ENCODE data around the gene ADGRA1.

Gene ADGRA1

GRCh38 chr10:133039107-133039802, 48.5 kb upstream of the ADGRA1 start:
- ChIA-PET CTCF (no interaction called here), POLR2A (no interaction called here)
- Histone ChIP-seq H3K27ac (ENCODE audit: extremely low read depth, low read depth, low read length) (no peak overlapping the region), H3K4me1 (ENCODE audit: control insufficient read depth, insufficient read depth, low read length) (no peaks in the 10 kb centered on the region), H3K4me3 (ENCODE audit: low read depth, low read length) (no peak overlapping the region), H3K36me3 (ENCODE audit: control insufficient read depth in 2 of 2, insufficient read depth in 1 of 2, low read length in 2 of 2) (no peaks in the 10 kb centered on the region), H3K9me3 (ENCODE audit: control insufficient read depth, insufficient read depth, low read depth, low read length) (no peaks in the 10 kb centered on the region)
- no peak for TF ChIP-seq ZNF530 (tag by site-specific recombination; IDR thresholded peaks at IDR 0.05; ENCODE audit: low read depth)
- no peak for TF ChIP-seq ZNF580 (tag by site-specific recombination; IDR thresholded peaks at IDR 0.05)

GRCh38 chr10:133039803-133040165, 47.9 kb upstream of the ADGRA1 start:
- Histone ChIP-seq H3K9me3 (ENCODE audit: control insufficient read depth, insufficient read depth, low read depth, low read length) (no peaks in the 10 kb centered on the region), H3K4me1 (ENCODE audit: control insufficient read depth, insufficient read depth, low read length) (no peaks in the 10 kb centered on the region), H3K27ac (ENCODE audit: extremely low read depth, low read depth, low read length) (no peak overlapping the region), H3K36me3 (ENCODE audit: control insufficient read depth in 2 of 2, insufficient read depth in 1 of 2, low read length in 2 of 2) (no peaks in the 10 kb centered on the region), H3K4me3 (ENCODE audit: low read depth, low read length) (no peak overlapping the region)
- POLR2A ChIA-PET, result no interaction called here
- CTCF ChIA-PET, result no interaction called here
- TF ChIP-seq HOXA7 (CRISPR knock-in tag; IDR thresholded peaks at IDR 0.05; ENCODE audit: borderline replicate concordance), result no peak
- TF ChIP-seq ZSCAN23 (tag by site-specific recombination; IDR thresholded peaks at IDR 0.05), result no peak
- no peak for TF ChIP-seq ZNF362 (tag by site-specific recombination; IDR thresholded peaks at IDR 0.05)
- TF ChIP-seq ZNF610 (tag by site-specific recombination; IDR thresholded peaks at IDR 0.05; ENCODE audit: borderline replicate concordance), result no peak
- no peak for TF ChIP-seq ZNF48 (tag by site-specific recombination; IDR thresholded peaks at IDR 0.05)
- TF ChIP-seq ZIC2 (tag by site-specific recombination; IDR thresholded peaks at IDR 0.05), result no peak
- TF ChIP-seq ZNF473 (tag by site-specific recombination; IDR thresholded peaks at IDR 0.05), result no peak

GRCh38 chr10:133040198-133040597, 47.5 kb upstream of the ADGRA1 start:
- TF ChIP-seq ZNF555 (tag by site-specific recombination; conservative IDR thresholded peaks at IDR 0.05) (no peak), ZNF239 (tag by site-specific recombination; IDR thresholded peaks at IDR 0.05) (no peak), ZNF629 (tag by site-specific recombination; IDR thresholded peaks at IDR 0.05) (no peak), ZNF362 (tag by site-specific recombination; IDR thresholded peaks at IDR 0.05) (no peak)
- Histone ChIP-seq H3K4me1 (ENCODE audit: control insufficient read depth, insufficient read depth, low read length) (no peaks in the 10 kb centered on the region), H3K4me3 (ENCODE audit: low read depth, low read length) (no peak overlapping the region), H3K36me3 (ENCODE audit: control insufficient read depth in 2 of 2, insufficient read depth in 1 of 2, low read length in 2 of 2) (no peaks in the 10 kb centered on the region), H3K9me3 (ENCODE audit: control insufficient read depth, insufficient read depth, low read depth, low read length) (no peaks in the 10 kb centered on the region), H3K27ac (ENCODE audit: extremely low read depth, low read depth, low read length) (no peak overlapping the region)
- ChIA-PET POLR2A (no interaction called here), CTCF (no interaction called here)

- no peaks in the 10 kb centered on the region for H3K4me1 ChIP-seq (ENCODE audit: control insufficient read depth, insufficient read depth, low read length)
- H3K27ac ChIP-seq (ENCODE audit: extremely low read depth, low read depth, low read length), result no peak overlapping the region
- H3K4me3 ChIP-seq (ENCODE audit: low read depth, low read length), result no peak overlapping the region
- H3K36me3 ChIP-seq (ENCODE audit: control insufficient read depth in 2 of 2, insufficient read depth in 1 of 2, low read length in 2 of 2), result no peaks in the 10 kb centered on the region
- ChIA-PET POLR2A (no interaction called here), CTCF (no interaction called here)
- H3K9me3 ChIP-seq (ENCODE audit: control insufficient read depth, insufficient read depth, low read depth, low read length), result no peaks in the 10 kb centered on the region
- TF ChIP-seq GLIS2 (tag by site-specific recombination; IDR thresholded peaks at IDR 0.05), result no peak
- no peak for TF ChIP-seq SALL2 (tag by site-specific recombination; IDR thresholded peaks at IDR 0.05; ENCODE audit: borderline replicate concordance)
- TF ChIP-seq HOXD13 (CRISPR knock-in tag; IDR thresholded peaks at IDR 0.05; ENCODE audit: borderline replicate concordance), result no peak
- TF ChIP-seq PRDM2 (tag by site-specific recombination; IDR thresholded peaks at IDR 0.05; ENCODE audit: borderline replicate concordance), result no peak
- TF ChIP-seq ZNF600 (tag by site-specific recombination; IDR thresholded peaks at IDR 0.05), result no peak
- no peak for TF ChIP-seq ZFP3 (tag by site-specific recombination; IDR thresholded peaks at IDR 0.05; ENCODE audit: low read depth)
- no peak for TF ChIP-seq ZNF837 (tag by site-specific recombination; IDR thresholded peaks at IDR 0.05)
- TF ChIP-seq ZNF670 (tag by site-specific recombination; IDR thresholded peaks at IDR 0.05; ENCODE audit: low read depth), result no peak
- TF ChIP-seq ZNF501 (tag by site-specific recombination; IDR thresholded peaks at IDR 0.05), result no peak
Measured at GRCh38 chr10:133041101-133041500, 46.6 kb upstream of the ADGRA1 start.
